ENCODE data around the gene MCF2L.

DNA sequence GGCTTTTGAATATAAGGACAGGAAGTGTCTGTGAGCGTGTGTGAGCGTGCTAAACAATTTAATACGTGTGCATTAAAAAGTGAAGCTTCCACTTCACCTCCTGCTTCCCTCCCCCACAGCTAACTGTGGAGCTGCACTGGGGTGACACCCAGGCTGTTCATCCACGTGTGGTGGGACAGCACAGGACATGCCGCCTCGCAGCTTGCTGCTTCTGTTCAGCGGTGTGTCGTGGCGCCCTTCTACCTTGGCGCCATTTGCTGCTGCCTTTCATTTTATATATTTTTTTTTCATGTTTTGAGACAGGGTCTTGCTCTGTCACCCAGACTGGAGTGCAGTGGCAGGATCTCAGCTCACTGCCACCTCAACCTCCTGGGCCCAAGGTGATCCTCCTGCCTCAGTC lies 63.3 kb downstream of the MCF2L start:
- TF ChIP-seq EP300 (IDR thresholded peaks at IDR 0.05; ENCODE audit: low read depth) (no peak), POLR2A (IDR thresholded peaks at IDR 0.05) (no peak), POLR2AphosphoS5 (IDR thresholded peaks at IDR 0.05) (no peak)
- TF ChIP-seq, protein P1, sequence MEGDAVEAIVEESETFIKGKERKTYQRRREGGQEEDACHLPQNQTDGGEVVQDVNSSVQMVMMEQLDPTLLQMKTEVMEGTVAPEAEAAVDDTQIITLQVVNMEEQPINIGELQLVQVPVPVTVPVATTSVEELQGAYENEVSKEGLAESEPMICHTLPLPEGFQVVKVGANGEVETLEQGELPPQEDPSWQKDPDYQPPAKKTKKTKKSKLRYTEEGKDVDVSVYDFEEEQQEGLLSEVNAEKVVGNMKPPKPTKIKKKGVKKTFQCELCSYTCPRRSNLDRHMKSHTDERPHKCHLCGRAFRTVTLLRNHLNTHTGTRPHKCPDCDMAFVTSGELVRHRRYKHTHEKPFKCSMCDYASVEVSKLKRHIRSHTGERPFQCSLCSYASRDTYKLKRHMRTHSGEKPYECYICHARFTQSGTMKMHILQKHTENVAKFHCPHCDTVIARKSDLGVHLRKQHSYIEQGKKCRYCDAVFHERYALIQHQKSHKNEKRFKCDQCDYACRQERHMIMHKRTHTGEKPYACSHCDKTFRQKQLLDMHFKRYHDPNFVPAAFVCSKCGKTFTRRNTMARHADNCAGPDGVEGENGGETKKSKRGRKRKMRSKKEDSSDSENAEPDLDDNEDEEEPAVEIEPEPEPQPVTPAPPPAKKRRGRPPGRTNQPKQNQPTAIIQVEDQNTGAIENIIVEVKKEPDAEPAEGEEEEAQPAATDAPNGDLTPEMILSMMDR (IDR thresholded peaks at IDR 0.05) = no peak

Data from transverse colon (tissue), 4 donors.